Neural cell (in vitro differentiated cells): ENCODE results near the gene EFR3B.

ENCODE experiments used
- RAD21 ChIP-seq: fragments of 450-650 bp; conservative IDR thresholded peaks from 2 replicates; pipeline ENCODE4 v1.6.1; 2014; ENCODE audit warnings: antibody characterized with exemption, mild to moderate bottlenecking, moderate library complexity
- TAF1 ChIP-seq: IDR thresholded peaks from 2 replicates; pipeline ENCODE4 v1.6.1; 2012; ENCODE audit warnings: low read depth
- TF ChIP-seq, protein P1 (sequence below): fragments of 450-650 bp; IDR thresholded peaks from 2 replicates; pipeline ENCODE4 v1.5.1; 2014; ENCODE audit warnings: antibody characterized with exemption, mild to moderate bottlenecking, moderate library complexity; ENCODE audit not compliant: poor library complexity, severe bottlenecking

DNA sequence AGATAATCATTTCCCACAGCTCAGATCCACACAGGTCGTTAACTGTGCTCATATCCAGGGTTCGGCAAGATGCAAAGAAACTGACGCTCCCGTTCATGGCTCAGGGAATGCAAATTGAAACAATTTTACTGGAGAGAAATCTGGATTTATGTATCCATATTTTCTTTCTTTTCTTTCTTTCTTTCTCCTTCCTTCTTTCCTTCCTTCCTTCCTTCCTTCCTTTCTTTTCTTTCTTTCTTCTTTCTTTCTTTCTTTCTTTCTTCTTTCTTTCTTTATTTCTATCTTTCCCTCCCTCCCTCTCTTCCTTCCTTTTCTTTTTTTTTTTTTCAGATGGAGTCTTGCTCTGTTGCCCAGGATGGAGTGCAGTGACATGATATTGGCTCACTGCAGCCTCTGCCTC lies 146.5 kb downstream of the EFR3B start:
- TF ChIP-seq TAF1 (no peak), RAD21 (no peak)
- TF ChIP-seq, protein P1, sequence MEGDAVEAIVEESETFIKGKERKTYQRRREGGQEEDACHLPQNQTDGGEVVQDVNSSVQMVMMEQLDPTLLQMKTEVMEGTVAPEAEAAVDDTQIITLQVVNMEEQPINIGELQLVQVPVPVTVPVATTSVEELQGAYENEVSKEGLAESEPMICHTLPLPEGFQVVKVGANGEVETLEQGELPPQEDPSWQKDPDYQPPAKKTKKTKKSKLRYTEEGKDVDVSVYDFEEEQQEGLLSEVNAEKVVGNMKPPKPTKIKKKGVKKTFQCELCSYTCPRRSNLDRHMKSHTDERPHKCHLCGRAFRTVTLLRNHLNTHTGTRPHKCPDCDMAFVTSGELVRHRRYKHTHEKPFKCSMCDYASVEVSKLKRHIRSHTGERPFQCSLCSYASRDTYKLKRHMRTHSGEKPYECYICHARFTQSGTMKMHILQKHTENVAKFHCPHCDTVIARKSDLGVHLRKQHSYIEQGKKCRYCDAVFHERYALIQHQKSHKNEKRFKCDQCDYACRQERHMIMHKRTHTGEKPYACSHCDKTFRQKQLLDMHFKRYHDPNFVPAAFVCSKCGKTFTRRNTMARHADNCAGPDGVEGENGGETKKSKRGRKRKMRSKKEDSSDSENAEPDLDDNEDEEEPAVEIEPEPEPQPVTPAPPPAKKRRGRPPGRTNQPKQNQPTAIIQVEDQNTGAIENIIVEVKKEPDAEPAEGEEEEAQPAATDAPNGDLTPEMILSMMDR: no peak
